ENCODE data around the gene TEAD1. TPM values are rescaled to one million over a fixed set of nuclear protein-coding genes. Genes with fewer than 3 reads are reported as not detected.

The TEAD1 gene
- total RNA-seq, 6 experiments from 2014 or later, result 28.3 to 41.5 (median 32.2) TPM

DNA sequence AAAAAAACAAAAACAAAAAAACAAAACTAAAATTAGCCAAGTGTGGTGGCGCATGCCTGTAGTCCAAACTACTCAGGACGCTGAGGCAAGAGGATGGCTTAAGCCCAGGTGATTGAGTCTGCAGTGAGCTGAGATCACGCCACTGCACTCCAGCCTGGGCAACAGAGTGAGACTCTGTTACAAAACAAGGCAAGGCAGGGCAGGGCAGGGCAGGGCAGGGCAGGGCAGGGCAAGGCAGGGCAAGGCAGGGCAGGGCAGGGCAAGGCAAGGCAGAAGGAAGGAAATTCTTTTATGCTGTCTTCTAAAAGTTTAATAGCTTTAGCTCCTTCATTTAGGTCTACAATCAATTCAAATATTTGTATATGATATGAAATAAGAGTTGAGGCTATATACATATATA is 284.8 kb downstream of the TEAD1 start:
- Histone ChIP-seq H3K9me3 (no peaks in the 10 kb centered on the region), H3K4me3 (no peak overlapping the region), H3K4me1 (no peaks in the 10 kb centered on the region), H3K36me3 (no peaks in the 10 kb centered on the region), H3K27me3 (no peaks in the 10 kb centered on the region), H3K27ac (no peak overlapping the region)
- no peak for TF ChIP-seq POLR2A (IDR thresholded peaks at IDR 0.05)
- TF ChIP-seq, protein P1, sequence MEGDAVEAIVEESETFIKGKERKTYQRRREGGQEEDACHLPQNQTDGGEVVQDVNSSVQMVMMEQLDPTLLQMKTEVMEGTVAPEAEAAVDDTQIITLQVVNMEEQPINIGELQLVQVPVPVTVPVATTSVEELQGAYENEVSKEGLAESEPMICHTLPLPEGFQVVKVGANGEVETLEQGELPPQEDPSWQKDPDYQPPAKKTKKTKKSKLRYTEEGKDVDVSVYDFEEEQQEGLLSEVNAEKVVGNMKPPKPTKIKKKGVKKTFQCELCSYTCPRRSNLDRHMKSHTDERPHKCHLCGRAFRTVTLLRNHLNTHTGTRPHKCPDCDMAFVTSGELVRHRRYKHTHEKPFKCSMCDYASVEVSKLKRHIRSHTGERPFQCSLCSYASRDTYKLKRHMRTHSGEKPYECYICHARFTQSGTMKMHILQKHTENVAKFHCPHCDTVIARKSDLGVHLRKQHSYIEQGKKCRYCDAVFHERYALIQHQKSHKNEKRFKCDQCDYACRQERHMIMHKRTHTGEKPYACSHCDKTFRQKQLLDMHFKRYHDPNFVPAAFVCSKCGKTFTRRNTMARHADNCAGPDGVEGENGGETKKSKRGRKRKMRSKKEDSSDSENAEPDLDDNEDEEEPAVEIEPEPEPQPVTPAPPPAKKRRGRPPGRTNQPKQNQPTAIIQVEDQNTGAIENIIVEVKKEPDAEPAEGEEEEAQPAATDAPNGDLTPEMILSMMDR (IDR thresholded peaks at IDR 0.05), result no peak
- no peak for DNase-seq
- ATAC-seq, result no peak
- intact Hi-C loops (cut with DNase I), result no loop called here
- WGBS (ENCODE audit: insufficient coverage, low coverage, low lambda C conversion rate, missing lambda C conversion rate), result 84% methylated on average over 3 of the region's 3 CpGs

DNA sequence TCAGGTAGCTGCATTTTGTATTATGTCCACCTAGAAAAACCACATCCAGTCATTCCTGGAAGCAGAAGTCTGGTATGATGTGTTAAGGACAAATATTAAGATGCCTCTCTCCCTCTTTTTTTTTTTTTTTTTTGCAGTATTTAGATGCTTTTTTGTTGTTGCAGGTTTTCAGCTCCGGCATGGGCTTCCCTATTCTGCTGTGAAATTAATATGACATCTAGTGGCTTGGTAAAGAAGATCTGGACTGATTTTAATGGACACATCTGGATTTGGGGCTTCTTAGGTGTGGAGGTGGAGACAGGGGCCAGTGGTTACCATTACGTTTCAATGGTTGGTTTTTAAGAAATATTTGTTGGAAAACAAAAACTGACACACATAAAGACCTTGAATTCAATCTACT is 287.4 kb downstream of the TEAD1 start:
- H3K36me3 ChIP-seq, result no peaks in the 10 kb centered on the region
- no peak for TF ChIP-seq POLR2A (IDR thresholded peaks at IDR 0.05)
- TF ChIP-seq, protein P1 (IDR thresholded peaks at IDR 0.05), result no peak
- no peaks in the 10 kb centered on the region for H3K27me3 ChIP-seq
- DNase-seq, result no peak
- 48% methylated on average over 2 of the region's 2 CpGs for WGBS (ENCODE audit: insufficient coverage, low coverage, low lambda C conversion rate, missing lambda C conversion rate)
- no peak for ATAC-seq
- H3K4me3 ChIP-seq, result no peak overlapping the region
- H3K9me3 ChIP-seq, result no peaks in the 10 kb centered on the region
- intact Hi-C loops (cut with DNase I), result loop anchor here (5.0 to 10.0 kb wide), 2 partner anchors 191 to 193 kb away; no protein-coding TSS in a partner anchor
- H3K4me1 ChIP-seq, result no peaks in the 10 kb centered on the region
- H3K27ac ChIP-seq, result no peak overlapping the region

DNA sequence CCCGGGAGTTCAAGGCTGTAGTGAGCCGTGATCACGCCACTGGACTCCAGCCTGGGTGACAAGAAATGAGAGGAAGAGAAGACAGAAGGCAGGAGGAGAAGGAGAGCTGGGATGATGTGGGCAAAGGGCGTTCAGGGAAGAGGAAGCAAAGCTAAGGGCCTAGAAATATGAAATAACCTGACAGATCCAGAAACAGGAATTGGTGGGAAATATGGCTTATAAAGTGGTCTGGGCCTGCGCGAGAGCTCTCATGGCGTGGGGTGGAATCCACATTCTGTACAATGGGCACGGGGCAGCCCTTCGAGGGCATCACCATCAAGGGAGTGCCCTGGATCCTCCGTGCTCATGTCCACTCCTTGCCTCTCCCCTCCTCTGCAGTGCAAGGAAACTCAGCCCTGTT is 288.1 kb downstream of the TEAD1 start:
- ATAC-seq, result no peak
- no peaks in the 10 kb centered on the region for H3K27me3 ChIP-seq
- 74% methylated on average over 4 of the region's 10 CpGs for WGBS (ENCODE audit: insufficient coverage, low coverage, low lambda C conversion rate, missing lambda C conversion rate)

DNA sequence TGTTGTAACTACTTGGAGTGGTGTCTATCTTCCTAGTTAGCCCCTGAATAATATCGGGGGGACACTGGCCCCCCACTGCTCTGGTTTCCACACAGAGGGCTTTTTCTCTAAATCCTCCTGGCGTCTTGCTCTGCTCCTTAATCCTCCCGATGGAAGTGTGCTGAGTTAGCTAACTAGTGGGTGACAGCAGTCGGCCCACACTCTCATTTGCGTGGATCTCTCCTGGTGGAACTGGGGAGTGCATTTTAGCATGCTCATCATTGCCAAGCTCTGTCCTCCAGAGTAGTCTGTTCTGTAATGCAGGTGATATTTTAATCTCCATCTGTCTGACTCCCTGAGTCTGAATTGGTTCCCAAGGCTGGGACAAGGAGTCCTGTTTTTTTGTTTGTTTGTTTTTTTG is 288.8 kb downstream of the TEAD1 start:
- no peaks in the 10 kb centered on the region for H3K9me3 ChIP-seq
- no peaks in the 10 kb centered on the region for H3K27me3 ChIP-seq
- no peak overlapping the region for H3K27ac ChIP-seq
- DNase-seq, result no peak
- H3K4me1 ChIP-seq, result no peaks in the 10 kb centered on the region
- H3K4me3 ChIP-seq, result no peak overlapping the region
- 50% methylated on average over 5 of the region's 5 CpGs for WGBS (ENCODE audit: insufficient coverage, low coverage, low lambda C conversion rate, missing lambda C conversion rate)
- no peak for ATAC-seq
- TF ChIP-seq POLR2A (IDR thresholded peaks at IDR 0.05), result no peak
- TF ChIP-seq, protein P1 (IDR thresholded peaks at IDR 0.05), result no peak
- intact Hi-C loops (cut with DNase I), result loop anchor here (5.0 to 10.0 kb wide), 2 partner anchors 189 to 192 kb away; no protein-coding TSS in a partner anchor
- no peaks in the 10 kb centered on the region for H3K36me3 ChIP-seq

More for the DNA sequence above, 288.1 kb downstream of the TEAD1 start:
- no peak for TF ChIP-seq POLR2A (IDR thresholded peaks at IDR 0.05)
- TF ChIP-seq, protein P1 (IDR thresholded peaks at IDR 0.05), result no peak
- intact Hi-C loops (cut with DNase I), result loop anchor here (5.0 to 10.0 kb wide), 2 partner anchors 190 to 192 kb away; no protein-coding TSS in a partner anchor
- H3K4me1 ChIP-seq, result no peaks in the 10 kb centered on the region
- H3K9me3 ChIP-seq, result no peaks in the 10 kb centered on the region
- DNase-seq, result no peak
- no peak overlapping the region for H3K4me3 ChIP-seq
- H3K36me3 ChIP-seq, result no peaks in the 10 kb centered on the region
- H3K27ac ChIP-seq, result no peak overlapping the region
